Astrocyte of the hippocampus (primary cell): ENCODE results near the gene CCN5.
"Not testable (repeated sequence)": the region's sequence is repeated elsewhere in the genome, so short reads cannot be mapped to it uniquely, and the experiment has no call there.

Source experiments
- DNase-seq: peaks from one replicate; pipeline ENCODE4 v3.0.0; 2011; ENCODE audit warnings: low read depth, low spot score

The CCN5 gene

DNA sequence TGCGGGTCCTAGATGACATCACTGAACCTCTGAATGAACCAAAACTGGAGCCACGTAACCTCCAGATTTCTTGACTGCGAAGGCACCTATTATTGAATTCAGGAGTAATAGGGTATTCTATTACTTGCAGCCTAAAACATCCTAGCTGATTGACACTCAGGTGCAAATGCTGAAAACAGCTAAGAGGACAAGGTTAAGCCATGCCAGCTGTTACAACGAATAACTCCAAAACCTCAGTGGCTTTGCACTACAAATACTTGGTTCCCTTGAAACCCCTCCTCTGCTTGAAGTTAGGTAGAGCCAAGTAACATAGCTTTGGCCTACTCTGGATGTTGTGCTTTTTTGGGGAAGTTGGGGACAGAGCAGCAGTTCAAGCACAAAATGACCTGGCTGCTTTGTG lies 21.0 kb upstream of the CCN5 start:
- DNase-seq = no peak

- DNase-seq = no peak
Observed at GRCh38 chr20:44695295-44695673, 19.9 kb upstream of the CCN5 start.

DNA sequence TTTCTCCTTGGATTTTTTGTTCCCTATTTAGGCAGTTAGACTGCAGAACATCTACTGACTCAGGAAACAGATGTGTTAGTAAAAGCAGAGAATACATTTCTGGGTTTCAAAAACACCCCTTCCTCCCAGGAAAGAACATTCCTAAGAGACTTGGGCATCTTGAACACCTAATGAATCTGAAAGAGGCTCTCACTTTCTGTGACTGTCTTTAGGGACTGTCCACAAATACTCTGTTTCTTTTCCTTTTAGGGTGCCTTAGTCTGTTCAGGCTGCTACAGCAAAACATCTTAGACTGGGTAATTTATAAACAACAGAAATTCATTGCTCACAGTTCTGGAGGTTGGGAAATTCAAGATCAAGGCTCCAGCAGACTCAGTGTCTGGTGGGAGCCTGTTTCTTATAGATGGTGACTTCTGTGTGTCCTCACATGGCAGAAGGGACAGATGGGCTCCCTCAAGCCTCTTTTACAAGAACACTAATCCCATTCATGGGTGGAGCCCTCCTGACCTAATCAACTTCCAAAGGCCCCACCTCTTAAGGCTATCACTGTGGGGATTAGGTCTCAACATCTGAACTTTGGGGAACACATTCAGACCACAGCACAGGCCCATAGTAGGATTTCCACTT lies 19.4 kb upstream of the CCN5 start:
- no peak for DNase-seq

- no peak for DNase-seq
Observed at GRCh38 chr20:44696315-44696714, 18.9 kb upstream of the CCN5 start.

DNA sequence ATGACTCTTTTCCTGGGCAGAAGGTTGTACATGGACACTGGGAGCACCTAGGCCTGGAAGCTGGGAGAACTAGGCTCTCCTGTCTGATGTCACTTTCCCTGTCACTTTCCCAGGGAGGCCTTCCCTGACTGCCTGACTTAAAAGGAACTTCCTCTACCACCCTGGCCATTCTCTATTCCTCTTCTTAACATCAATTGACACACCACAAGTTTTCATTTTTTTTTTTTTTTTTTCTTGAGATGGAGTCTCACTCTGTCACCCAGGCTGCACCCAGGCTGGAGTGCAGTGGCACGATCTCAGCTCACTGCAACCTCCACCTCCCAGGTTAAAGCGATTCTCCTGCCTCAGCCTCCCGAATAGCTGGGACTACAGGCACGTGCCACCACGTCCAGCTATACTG lies 18.1 kb upstream of the CCN5 start:
- DNase-seq = not testable (repeated sequence)

DNA sequence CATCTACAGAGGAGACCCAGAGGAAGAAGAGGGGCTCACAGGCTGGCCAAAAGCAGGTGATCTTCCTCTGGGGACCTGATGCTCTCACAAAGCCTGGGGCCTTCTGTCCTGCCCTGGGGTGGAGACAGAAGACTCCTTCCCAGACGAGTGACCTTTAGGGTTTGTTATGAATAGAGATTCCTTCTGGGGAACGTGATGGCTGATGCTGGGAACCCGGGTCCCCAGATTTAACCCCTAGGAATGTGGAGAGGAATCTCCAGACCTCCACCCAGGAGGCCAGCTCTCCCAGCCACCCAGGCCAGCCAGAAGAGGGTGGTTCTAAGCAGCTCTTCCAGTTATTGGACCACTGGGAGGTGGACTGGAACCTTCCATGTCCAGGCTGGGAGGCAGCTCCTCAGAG lies 16.8 kb upstream of the CCN5 start:
- no peak for DNase-seq

DNA sequence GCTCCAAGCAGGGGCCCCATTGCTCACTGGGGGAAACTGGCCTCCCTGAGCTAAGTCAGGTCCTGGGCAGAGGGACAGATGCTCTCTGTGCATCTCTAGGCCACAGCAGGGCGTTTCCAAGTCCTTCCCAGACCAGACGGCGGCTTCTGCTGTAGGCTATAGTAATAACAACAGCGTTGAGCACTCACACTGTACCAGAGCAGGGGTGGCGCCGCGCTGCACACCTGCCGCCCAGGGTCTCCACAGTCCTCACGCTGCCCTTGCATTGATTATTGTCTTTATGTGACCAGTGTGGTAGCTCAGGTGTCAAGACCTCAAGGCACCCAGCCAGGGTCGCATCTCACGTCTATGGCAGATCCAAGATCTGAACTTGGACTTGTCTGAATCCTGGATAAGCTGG lies 14.9 kb upstream of the CCN5 start:
- DNase-seq = no peak

DNA sequence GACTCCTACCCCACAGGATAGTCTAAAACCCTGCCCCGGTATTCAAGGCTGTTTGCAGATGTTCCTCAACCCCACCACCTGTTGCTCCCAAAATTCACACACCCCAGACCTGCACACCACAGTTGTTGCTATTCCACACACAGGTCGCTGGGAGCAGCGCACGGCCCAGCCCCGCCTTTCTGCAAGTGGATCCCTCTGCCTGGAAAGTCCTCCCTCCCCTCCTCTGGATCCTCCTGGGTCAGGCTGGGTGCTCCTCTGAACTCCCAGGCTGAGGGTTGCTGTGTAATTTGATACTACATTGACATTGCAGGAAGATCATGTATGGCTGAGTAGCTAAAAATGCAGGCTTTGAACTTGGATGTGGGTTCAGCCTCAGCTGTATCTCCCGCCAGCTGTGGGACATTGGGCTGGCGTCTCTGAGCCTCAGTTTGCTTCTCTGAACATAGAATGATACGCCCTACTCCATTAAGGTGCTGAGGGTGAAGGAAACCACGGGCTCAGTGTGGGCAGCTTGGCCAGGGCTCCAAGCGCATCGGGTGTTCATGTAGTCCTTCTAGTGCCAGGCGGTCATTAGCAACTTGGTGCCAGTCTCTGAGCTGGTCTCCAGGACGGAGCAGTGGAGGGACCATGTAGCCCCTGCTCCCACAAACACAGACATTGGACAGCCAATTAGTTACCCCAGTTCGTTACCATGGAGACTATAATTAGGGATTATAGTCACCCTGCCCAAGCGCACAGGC lies 13.9 kb upstream of the CCN5 start:
- DNase-seq = no peak

DNA sequence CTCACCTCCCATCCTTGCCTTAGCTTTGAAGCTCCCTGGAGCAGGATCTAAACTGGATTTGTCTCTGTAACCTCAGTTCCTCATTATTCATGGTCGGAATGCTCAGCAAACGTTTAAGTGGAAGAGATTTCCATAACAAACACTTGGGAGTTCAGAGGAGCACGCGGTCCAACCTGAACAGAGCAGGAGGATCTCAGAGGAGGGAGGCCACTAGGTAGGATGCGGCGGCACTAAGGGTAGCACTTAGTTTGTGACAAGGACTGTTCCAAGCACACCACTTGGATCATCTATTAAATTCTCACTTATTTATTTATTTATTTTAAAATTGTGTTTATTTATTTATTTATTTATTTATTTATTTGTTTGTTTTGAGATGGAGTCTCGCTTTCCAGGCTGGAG lies 13.3 kb upstream of the CCN5 start:
- peak; percentile 44 for DNase-seq

- peak; percentile 96 for DNase-seq
Observed at GRCh38 chr20:44702776-44703175, 12.4 kb upstream of the CCN5 start.

DNA sequence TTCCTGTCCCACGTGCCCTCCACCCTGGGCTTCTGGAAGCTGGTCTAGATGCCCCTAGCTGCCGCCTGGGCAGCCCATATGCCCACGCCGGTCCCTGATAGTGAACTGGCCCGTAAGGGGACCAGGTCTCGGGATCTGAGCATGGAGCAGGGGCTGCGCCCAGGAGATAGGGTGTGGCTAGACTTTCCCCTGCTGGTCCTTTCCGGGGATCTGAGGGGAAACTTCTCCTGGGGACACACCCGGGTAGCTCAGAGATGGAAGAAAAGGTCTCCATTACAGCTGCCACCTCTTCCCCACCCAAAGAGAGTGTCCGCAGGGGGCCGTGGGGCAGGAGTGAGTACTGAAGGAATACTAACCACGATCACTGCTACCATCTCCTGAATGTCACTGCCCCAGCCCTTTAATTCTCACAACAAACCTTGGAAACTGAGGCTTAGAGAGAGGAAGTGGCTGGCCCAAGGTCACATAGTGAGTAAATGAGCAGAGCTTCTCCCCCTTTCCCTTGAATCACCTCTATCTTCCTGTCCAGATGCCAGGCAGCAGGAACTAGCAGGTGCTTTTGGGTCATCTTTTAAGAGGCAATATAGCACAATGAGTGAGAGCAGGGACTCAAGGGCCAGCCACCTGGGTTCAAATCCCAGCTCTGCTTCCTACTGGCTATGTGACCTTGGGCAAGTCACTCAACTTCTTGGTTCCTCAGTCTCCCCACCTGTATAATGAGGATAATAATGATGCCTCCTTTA lies 11.8 kb upstream of the CCN5 start:
- DNase-seq = no peak

GRCh38 chr20:44703956-44704488 lies 11.1 kb upstream of the CCN5 start:
- DNase-seq = no peak

DNA sequence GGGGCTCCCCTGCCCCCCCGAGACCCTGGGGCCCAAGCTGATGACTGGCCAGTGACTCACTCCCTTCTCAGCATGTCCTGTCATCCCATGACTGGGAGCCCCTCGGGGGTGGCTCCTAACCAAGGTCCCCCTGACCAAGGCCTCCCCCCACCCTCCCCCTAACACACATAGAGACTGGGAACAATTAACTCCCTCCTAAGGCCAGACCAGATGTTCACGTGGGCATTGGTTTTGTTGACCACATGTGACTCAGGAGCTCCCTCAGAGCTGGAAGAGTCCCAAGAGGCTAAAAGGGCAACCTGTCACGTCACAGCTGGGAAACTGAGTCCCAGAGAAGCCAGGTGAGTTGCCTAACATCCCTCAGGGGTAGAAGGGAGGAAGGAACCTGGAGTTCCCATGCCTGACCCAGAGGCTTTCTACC lies 10.6 kb upstream of the CCN5 start:
- peak; percentile 42 for DNase-seq

- no peak for DNase-seq
Observed at GRCh38 chr20:44705364-44706094, 9.6 kb upstream of the CCN5 start.

GRCh38 chr20:44706301-44707017 lies 8.7 kb upstream of the CCN5 start:
- DNase-seq = peak; percentile 44

- DNase-seq = no peak
Observed at GRCh38 chr20:44707018-44707579, 8.1 kb upstream of the CCN5 start.

GRCh38 chr20:44709380-44709779 lies 5.8 kb upstream of the CCN5 start:
- no peak for DNase-seq

GRCh38 chr20:44709797-44710196 lies 5.4 kb upstream of the CCN5 start:
- no peak for DNase-seq

DNA sequence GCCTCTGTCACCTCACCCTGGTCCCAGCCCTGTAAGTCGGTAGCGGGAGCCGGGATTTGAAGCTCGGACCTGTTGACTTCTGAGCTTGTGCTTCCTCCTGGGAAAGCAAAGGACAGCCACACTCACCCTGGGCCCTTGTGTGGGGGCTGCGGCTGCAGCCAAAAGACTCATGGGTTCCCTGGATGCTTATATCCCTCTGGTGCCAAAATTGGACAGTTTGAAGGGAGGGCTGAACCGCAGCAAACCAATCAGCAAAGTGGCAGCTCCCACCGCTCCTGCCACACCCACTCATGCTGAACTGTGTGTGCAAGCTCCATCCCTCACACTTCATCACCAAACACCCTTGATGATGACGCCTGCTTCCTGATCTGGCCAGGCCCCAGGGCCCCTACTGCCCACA lies 3.9 kb upstream of the CCN5 start:
- DNase-seq = no peak

DNA sequence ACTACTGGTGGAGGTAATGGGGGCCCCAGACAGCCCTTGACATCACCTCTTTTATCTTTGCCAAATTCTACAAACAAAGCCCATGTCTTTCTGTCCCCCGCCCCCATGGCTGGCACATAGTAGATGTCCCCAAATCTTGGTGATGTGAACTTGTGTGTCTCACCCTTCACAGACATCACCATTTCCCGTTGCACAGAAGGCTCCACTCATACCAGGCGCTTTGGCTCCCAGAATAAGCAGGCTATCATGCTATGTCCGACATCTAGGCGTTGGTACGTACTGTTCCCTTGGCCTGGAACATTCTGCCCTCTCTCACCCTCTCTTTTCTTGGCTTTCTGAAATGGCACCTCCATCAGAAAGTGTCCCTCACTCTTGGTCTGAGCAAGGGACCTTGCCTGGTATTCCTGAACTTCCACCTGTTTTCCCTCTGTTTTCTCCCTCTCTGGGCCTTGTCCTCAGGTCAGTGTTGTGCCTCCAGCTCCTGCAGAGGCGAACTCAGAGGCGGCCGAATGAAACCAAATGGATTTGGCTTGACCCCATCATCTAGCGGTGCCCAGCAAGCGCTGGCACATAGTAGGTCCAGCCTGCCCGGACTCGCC lies 968 bp upstream of the CCN5 start:
- DNase-seq = no peak
